Activated T-helper 1 cell treated with Interleukin-2 at 50 U/mL for 16 hours (primary cell): Measurements from ENCODE around the gene SLC24A3.

Experiments used
- DNase-seq: peaks from one replicate; pipeline ENCODE4 v3.0.0-alpha.2; 2020; ENCODE audit warnings: low read depth

SLC24A3 gene

DNA sequence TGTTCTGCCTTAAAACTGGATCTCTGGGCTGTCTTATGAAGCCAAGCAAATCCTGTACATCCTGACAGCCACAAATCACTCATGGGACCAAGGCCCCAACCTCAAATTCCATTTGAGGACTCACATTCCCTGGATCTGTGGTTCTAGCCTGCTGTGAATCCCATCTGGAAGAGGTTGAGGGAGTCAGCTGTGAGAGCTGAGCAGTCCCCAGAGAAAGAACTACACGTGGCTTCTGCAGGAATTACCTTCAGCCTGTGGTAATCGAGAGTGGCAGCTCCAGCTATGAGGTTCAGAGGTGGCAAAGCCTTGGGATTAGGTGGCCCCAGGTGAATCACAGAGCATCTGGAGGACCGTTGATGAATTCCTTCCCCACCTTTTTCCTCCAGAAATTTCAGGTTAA, 245.2 kb downstream of the SLC24A3 start:
- no peak for DNase-seq

DNA sequence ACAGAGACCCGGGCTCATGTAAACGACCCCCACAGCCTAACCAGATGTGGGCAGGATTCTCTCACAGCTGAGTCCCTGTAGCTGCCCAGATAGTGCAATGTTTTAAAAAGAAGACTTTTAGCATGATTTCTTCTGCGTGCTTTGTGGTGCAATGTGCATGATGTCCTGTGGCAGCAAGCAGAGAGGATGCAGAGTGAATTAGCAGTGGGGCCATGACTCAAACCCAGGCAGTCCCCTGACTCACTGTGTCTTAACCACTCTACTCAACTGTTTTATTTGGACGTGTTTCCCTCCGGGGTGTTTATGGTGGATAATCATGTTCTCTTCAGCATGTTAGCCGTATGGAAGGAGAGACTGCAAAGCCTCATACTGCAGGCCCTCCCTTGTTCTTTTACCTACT, 247.9 kb downstream of the SLC24A3 start:
- no peak for DNase-seq

DNA sequence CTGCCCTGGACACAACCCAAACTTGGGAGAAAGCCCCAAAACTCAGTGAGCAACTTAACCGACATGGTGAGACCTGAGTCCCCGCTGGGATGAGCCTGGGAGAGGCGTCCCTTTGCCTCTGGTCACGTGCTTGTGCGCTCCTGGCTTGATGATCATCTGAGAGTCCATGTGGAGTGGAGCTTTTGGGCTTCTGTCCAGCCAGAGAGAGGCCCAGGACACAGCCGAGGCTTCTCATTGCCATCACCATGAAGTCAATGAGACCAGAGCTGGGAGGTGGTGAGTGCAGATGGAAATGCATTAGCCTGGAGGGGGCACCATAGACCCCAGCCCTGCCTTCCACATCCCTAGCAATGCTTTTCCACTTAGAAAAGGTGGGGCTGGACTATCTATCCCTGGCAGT, 250.0 kb downstream of the SLC24A3 start:
- no peak for DNase-seq

GRCh38 chr20:19463597-19463996, 251.2 kb downstream of the SLC24A3 start:
- no peak for DNase-seq

DNA sequence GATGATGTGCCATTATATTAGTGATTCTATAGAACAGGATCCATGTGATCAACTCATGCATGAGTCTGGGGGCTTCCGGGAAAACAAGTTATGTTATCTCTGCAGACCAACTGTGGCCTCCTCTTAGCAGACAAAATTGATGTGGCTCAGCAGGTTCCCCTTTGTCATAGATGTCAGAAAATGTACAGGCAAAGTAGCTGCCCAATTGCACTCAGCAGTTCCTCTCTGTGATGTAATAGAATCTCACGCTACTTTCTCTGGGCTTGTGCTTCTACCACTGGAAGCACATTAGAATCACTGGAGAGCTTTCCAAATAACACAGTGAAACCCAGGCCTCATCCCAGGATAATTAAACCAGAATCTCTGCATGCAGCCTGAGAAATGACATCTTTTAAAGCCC, 253.1 kb downstream of the SLC24A3 start:
- DNase-seq, result no peak

DNA sequence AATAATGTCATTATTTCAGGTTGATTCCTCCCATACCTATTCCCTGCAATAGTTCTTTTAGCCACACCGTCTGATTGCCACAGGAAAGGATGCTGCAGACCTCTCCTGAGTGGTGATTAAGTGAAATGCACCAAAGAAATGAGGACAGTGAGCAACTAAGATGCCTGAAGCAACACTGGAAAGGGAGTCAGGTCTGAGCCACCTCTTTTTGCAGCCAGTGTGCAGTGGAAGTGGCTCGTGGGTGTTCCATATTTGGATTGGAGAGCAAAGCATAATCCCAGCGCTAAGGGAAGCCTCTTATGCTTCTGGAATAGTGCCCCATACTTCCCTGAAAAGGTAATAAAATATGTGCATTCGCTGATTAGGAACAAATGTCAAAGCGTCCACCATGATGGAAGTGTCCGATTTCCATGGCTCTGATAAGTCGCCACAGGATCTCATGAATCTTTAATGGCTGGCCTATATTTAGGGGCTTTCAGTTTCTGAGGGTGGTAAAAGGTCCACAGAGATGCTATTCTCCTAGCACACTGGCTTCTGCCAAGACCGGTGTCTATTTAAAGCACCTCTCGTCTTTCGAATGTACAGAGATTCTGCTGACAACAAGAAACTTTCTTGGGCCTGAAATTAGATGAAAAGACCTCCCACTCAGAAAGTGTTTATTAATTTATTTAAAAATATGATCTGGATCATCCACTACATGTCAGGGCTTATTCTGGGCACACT, 253.9 kb downstream of the SLC24A3 start:
- no peak for DNase-seq

DNA sequence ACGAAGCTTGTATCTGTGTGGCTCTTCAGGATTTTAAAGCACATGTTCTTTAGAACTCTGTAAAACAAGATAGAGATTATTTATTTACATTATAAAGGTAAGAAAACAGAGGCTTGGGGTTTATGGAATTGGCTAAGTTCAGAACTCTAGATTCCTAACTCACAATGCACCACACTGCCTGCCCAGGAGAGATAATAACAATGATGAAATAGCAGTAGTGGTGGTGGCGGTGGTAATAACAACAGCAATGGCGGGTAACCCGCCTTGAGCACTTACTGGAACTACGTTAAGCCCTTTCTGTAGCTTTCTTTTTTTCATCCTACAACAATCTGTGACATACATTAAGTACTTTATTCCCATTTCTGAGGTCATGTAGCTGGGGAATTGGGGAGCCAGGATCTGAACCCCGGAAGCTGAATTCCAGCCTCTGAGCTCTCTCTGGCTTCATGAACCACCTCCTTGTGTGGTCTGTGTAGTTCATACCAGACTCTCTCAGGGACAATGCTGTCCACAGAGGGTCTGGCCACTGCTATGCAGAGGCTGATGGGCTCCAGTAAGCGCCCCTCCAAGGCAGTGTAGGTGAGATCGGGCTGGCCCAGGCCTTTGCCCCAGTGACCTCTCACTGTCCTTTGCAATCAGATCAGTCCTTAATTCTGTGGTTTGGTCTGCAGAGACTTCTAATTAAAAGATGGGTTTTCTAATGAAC, 260.9 kb downstream of the SLC24A3 start:
- no peak for DNase-seq

GRCh38 chr20:19473922-19474286, 261.5 kb downstream of the SLC24A3 start:
- no peak for DNase-seq

- no peak for DNase-seq
Observed at GRCh38 chr20:19478320-19478895, 266.0 kb downstream of the SLC24A3 start.

DNA sequence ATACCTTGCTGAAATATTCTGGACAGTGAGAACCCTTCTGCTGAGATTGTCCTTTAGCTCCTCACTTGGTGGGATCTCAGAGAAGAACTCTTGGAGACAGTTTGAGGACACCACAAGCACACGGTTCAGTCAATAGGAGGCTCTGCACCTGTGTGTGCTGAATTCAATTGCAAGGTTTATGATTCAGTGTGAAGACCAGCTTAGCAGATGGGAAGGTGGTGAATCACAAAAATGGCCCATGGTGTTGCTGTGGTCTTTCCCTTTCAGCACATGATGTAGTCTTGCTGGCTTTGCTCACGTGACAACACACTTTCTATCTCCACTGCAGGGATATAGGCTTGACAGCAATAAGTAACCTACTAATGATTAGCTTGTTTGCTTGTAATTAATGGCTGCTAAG, 270.3 kb downstream of the SLC24A3 start:
- no peak for DNase-seq

GRCh38 chr20:19483309-19483708, 270.9 kb downstream of the SLC24A3 start:
- DNase-seq, result no peak

GRCh38 chr20:19486446-19486845, 274.0 kb downstream of the SLC24A3 start:
- DNase-seq, result no peak

DNA sequence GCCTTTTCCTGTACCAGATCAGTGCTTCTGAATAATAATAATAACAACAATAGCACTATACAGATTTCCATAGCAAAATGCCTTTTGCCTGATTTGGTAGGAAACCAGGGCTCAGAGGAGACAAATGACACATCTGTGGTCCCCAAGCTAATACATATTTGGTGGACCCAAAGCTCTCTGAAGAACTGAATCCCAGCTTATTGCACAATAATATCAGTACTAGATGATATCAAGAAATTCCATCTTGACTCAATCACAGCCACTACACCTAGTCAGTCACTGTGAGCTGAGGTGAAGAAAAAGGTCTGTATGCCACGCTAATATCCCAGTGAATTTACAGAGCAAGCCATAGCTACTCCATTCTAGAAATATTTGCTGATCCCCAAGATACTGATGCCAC, 275.0 kb downstream of the SLC24A3 start:
- no peak for DNase-seq

DNA sequence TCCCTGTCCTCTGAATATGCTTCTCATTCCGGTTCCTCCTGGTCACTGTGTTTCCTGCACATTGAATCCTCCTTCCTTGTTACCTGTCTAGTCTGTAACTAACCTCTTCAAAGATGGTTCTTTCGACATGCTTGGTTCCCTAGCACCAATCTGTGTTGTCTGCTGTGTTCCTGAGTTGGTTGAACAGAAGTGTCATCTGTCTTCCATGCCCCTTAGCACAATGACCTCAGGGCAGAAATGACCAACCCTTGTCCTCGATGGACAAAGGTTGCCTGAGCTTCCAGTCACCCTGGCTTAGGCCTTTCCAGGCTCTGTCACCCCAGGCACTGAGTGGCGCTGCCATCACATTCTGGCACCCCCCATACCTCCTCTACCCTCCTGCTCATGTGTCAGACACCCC, 278.8 kb downstream of the SLC24A3 start:
- DNase-seq, result no peak

DNA sequence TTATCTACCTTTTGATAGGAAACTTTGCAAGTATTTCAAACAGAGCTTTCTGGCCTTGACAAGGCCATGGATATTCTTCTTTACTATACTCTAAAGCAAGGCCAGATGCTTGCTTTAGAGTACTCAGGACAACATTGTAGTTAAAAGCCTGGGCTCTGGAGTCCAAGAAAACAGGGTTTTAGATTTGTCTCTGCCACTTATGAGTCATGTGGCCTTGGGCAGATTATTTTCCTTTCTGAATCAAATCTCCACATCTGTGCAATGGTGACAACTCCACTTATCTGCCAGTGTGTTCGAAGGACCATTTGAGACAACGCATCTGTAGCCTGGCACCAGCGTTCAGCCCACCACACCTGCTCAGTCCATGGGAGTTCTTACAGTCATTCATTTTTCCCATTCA, 279.7 kb downstream of the SLC24A3 start:
- no peak for DNase-seq

DNA sequence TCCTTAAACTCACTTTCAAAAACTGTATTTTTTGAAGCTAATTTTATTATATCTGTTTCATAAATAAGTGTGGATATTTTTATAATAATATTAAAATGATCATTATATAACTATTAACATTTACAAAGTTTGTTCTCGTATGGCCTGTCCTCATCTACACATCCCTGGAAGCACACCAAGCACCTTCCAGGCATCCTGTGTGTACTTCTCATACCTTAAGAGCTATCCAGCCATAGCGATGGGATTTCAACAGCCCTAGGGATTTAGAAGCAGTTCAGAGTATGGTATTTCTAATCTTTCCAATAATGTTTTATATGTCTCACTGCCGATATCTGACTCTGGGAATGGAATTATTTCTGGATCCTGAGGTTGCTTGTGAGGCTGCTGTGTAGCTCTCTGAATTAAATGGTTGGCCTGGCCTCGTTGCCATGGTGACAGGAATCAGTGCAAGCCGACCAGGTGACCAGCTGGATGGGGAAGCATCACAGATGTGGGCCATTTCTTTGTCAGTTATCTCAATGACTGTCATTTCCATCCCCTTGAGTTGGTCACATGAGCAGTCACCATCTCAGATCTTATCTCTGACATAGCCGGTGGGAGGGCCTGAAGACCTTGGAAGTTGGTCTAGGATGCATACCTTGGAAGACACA, 280.4 kb downstream of the SLC24A3 start:
- no peak for DNase-seq

DNA sequence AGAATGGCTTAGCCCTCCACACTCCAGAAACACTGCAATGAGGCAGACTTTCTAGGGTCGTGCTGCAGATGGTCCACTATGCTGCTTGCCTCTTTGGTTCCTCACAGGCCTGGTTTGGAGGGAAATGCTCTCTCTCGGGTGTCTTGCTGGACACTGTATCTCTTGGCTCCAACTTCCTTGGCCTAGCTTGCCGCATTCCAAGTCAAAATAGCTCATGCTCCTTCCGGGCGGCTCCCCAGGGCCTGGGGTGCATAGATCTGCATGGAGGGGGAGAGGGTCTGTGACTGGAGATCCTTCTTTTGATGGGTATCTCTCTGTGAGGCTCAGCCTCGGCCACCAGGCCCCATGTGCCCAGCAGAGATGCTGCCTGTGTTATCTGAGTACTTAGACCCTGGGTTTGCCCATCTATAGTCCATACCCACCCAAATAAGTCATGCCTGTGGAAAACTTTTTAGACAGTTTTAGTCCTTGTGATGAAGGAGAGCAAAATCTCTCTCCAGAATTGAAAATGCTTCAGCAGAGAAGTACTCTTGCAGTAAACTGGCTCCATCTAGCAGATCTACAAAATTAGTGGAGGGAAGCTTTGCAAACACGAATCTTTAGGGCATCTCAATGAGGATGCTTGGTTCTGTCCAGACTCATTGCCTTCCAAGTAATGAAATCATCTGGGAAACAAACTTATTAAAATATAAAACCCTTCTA, 281.5 kb downstream of the SLC24A3 start:
- DNase-seq, result no peak

DNA sequence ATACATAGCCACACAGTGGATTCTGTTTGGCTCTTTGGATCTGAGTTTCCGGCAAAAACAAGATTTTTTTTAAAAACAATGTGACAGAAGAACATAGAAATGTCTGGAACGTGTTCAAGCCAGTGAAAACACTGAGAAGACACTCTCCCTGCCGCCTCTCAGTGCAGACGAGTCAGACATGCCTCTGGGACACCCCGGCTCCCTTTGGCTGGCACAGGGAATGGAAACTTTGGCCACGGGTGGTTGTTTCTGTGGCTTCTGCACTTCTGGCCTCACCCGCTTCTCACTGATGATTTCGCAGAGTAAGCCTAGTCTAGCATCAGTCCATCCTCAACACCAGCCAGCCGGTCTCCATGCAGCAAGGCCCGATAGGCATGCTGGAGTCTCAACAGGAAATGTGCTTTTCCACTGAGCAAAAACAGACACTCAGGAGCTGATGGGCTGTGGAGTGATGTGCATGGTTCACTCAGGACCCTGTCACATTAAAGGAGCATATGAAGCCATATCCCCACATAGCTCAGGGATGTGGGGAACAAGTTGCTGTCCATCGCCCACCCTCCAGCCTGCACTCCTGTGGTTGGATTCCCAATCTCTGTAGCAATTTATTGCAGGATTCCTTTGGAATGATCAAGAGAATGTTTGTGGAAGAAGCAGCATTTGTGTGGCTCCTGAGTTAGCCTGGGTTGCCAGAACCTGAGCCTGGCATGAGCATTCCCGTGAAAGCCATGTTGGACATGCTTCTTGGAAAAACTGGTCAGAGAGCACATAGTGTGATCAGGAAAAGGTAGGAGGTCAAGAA, 283.7 kb downstream of the SLC24A3 start:
- no peak for DNase-seq

DNA sequence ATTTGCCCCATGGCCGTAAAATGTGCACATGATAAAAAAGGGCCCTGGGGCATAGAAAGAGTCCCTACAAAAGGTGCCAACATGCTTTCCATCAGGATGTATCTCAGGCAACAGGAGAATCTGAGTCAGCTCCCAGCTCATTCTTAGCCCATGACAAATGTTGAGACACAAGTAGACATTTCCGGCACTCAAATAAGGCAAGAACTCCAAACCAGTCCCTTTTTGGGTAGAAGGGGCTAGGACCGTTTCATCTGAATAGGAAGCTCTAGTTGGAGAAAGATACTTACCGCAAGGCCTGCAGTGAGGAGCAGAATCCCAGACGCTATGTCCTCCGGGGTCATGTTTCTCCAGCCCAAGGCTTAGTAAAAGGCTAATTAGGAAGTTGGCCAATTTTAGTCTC, 284.6 kb downstream of the SLC24A3 start:
- no peak for DNase-seq

DNA sequence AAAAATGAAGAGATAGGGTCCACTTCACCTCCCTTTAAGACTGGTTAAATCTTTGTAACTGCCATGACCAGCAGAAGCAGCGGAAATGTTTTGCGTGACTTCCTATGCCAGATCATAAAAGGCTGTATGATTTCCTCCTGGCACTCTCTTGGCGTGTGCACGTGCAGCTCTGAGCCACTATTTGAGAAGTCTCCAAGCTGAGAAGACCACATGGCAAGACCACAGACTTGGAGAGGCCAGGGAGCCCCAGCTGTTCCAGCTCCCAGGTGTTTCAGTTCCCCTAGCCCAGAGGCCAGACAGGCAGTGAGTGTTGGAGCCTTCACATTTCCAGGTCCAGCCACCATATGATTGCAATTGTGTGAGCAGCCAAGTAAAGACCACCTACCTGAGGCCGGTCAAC, 286.3 kb downstream of the SLC24A3 start:
- no peak for DNase-seq

- no peak for DNase-seq
Observed at GRCh38 chr20:19501476-19502115, 289.2 kb downstream of the SLC24A3 start.
